ENCODE measurements around the gene NEDD4. TPM values are rescaled to one million over a fixed set of nuclear protein-coding genes. Genes with fewer than 3 reads are reported as not detected.
"Not testable (repeated sequence)": the region's sequence is repeated elsewhere in the genome, so short reads cannot be mapped to it uniquely, and the experiment has no call there.

Gene NEDD4
- total RNA-seq, 1 experiment from 2014 or later, result 56.8 TPM

- H3K4me3 Mint-ChIP-seq (ENCODE audit: low read depth, unreplicated experiment), result no peak overlapping the region
- intact Hi-C loops (cut with micrococcal nuclease; ENCODE audit: unreplicated experiment), result loop anchor here (5.0 kb wide), 1 partner anchor 38 kb away; no protein-coding TSS in a partner anchor
- H3K27me3 Mint-ChIP-seq (ENCODE audit: unreplicated experiment), result no peaks in the 10 kb centered on the region
- H3K27ac Mint-ChIP-seq (ENCODE audit: unreplicated experiment), result no peak overlapping the region
- no peak for DNase-seq
- BruUV-seq (replicated peaks), result no TSS peak
- peaks cover 10% of the 10 kb centered on the region for H3K9me3 Mint-ChIP-seq (ENCODE audit: low read depth, unreplicated experiment)
- H3K4me1 Mint-ChIP-seq (ENCODE audit: low read depth, unreplicated experiment), result peaks cover 16% of the 10 kb centered on the region
- CTCF ChIA-PET, result no interaction called here
- H3K36me3 Mint-ChIP-seq (ENCODE audit: insufficient read depth, unreplicated experiment), result peaks cover 11% of the 10 kb centered on the region
- no peak for TF ChIP-seq CTCF (IDR thresholded peaks at IDR 0.05; ENCODE audit: unreplicated experiment)
Measured at GRCh38 chr15:56014677-56015076, 21.3 kb upstream of the NEDD4 start.

- peak overlapping the region; percentile 46 for H3K4me3 Mint-ChIP-seq (ENCODE audit: low read depth, unreplicated experiment)
- BruUV-seq (replicated peaks); intact Hi-C loops (cut with micrococcal nuclease; ENCODE audit: unreplicated experiment): not testable (repeated sequence)
Measured at GRCh38 chr15:56007053-56007452, 13.6 kb upstream of the NEDD4 start.

GRCh38 chr15:56006371-56006770 lies 13.0 kb upstream of the NEDD4 start:
- DNase-seq; CTCF ChIA-PET; H3K9me3 Mint-ChIP-seq (ENCODE audit: low read depth, unreplicated experiment); H3K27ac Mint-ChIP-seq (ENCODE audit: unreplicated experiment); H3K36me3 Mint-ChIP-seq (ENCODE audit: insufficient read depth, unreplicated experiment); BruUV-seq (replicated peaks); intact Hi-C loops (cut with micrococcal nuclease; ENCODE audit: unreplicated experiment); H3K27me3 Mint-ChIP-seq (ENCODE audit: unreplicated experiment); H3K4me1 Mint-ChIP-seq (ENCODE audit: low read depth, unreplicated experiment): not testable (repeated sequence)
- H3K4me3 Mint-ChIP-seq (ENCODE audit: low read depth, unreplicated experiment), result peak overlapping the region; percentile 46

More at GRCh38 chr15:56007053-56007452, 13.6 kb upstream of the NEDD4 start:
- H3K4me1 Mint-ChIP-seq (ENCODE audit: low read depth, unreplicated experiment); H3K36me3 Mint-ChIP-seq (ENCODE audit: insufficient read depth, unreplicated experiment); H3K27ac Mint-ChIP-seq (ENCODE audit: unreplicated experiment); H3K27me3 Mint-ChIP-seq (ENCODE audit: unreplicated experiment); H3K9me3 Mint-ChIP-seq (ENCODE audit: low read depth, unreplicated experiment); CTCF ChIA-PET: not testable (repeated sequence)
- DNase-seq, result peak; percentile 20

- BruUV-seq (replicated peaks); H3K36me3 Mint-ChIP-seq (ENCODE audit: insufficient read depth, unreplicated experiment); H3K27ac Mint-ChIP-seq (ENCODE audit: unreplicated experiment); H3K27me3 Mint-ChIP-seq (ENCODE audit: unreplicated experiment); CTCF ChIA-PET; H3K9me3 Mint-ChIP-seq (ENCODE audit: low read depth, unreplicated experiment); intact Hi-C loops (cut with micrococcal nuclease; ENCODE audit: unreplicated experiment); DNase-seq; H3K4me3 Mint-ChIP-seq (ENCODE audit: low read depth, unreplicated experiment): not testable (repeated sequence)
- H3K4me1 Mint-ChIP-seq (ENCODE audit: low read depth, unreplicated experiment), result peaks cover 21% of the 10 kb centered on the region
Measured at GRCh38 chr15:56004281-56004680, 10.9 kb upstream of the NEDD4 start.

GRCh38 chr15:56003777-56004176 lies 10.4 kb upstream of the NEDD4 start:
- CTCF ChIA-PET; H3K27me3 Mint-ChIP-seq (ENCODE audit: unreplicated experiment); DNase-seq; H3K27ac Mint-ChIP-seq (ENCODE audit: unreplicated experiment); H3K9me3 Mint-ChIP-seq (ENCODE audit: low read depth, unreplicated experiment); intact Hi-C loops (cut with micrococcal nuclease; ENCODE audit: unreplicated experiment); H3K4me3 Mint-ChIP-seq (ENCODE audit: low read depth, unreplicated experiment); H3K36me3 Mint-ChIP-seq (ENCODE audit: insufficient read depth, unreplicated experiment); BruUV-seq (replicated peaks): not testable (repeated sequence)
- H3K4me1 Mint-ChIP-seq (ENCODE audit: low read depth, unreplicated experiment), result peaks cover 26% of the 10 kb centered on the region

GRCh38 chr15:56003277-56003676 lies 9.9 kb upstream of the NEDD4 start:
- DNase-seq; intact Hi-C loops (cut with micrococcal nuclease; ENCODE audit: unreplicated experiment); H3K27me3 Mint-ChIP-seq (ENCODE audit: unreplicated experiment); H3K4me3 Mint-ChIP-seq (ENCODE audit: low read depth, unreplicated experiment); CTCF ChIA-PET; BruUV-seq (replicated peaks); H3K36me3 Mint-ChIP-seq (ENCODE audit: insufficient read depth, unreplicated experiment); H3K27ac Mint-ChIP-seq (ENCODE audit: unreplicated experiment); H3K9me3 Mint-ChIP-seq (ENCODE audit: low read depth, unreplicated experiment): not testable (repeated sequence)
- H3K4me1 Mint-ChIP-seq (ENCODE audit: low read depth, unreplicated experiment), result peaks cover 31% of the 10 kb centered on the region

- intact Hi-C loops (cut with micrococcal nuclease; ENCODE audit: unreplicated experiment), result no loop called here
- H3K27ac Mint-ChIP-seq (ENCODE audit: unreplicated experiment), result no peak overlapping the region
- DNase-seq, result no peak
- CTCF ChIA-PET, result interaction anchor here (0.7 to 2.1 kb wide), 2 partner anchors 10 to 39 kb away, joined by 3 to 5 read pairs; no protein-coding TSS in a partner anchor
- H3K4me3 Mint-ChIP-seq (ENCODE audit: low read depth, unreplicated experiment), result no peak overlapping the region
- TF ChIP-seq CTCF (IDR thresholded peaks at IDR 0.05; ENCODE audit: unreplicated experiment), result no peak
- no TSS peak for BruUV-seq (replicated peaks)
- H3K4me1 Mint-ChIP-seq (ENCODE audit: low read depth, unreplicated experiment), result peaks cover 40% of the 10 kb centered on the region
- no peaks in the 10 kb centered on the region for H3K27me3 Mint-ChIP-seq (ENCODE audit: unreplicated experiment)
- no peaks in the 10 kb centered on the region for H3K36me3 Mint-ChIP-seq (ENCODE audit: insufficient read depth, unreplicated experiment)
- peaks cover 2% of the 10 kb centered on the region for H3K9me3 Mint-ChIP-seq (ENCODE audit: low read depth, unreplicated experiment)
Measured at GRCh38 chr15:56001471-56002078, 8.2 kb upstream of the NEDD4 start.
